ENCODE data around the gene DDX17. TPM values are rescaled to one million over a fixed set of nuclear protein-coding genes. Genes with fewer than 3 reads are reported as not detected.
A peak's percentile ranks its signal among the peaks of the same experiment; 100 is the strongest.
"Not testable (repeated sequence)": the region's sequence is repeated elsewhere in the genome, so short reads cannot be mapped to it uniquely, and the experiment has no call there.

DDX17 gene
- total RNA-seq, 6 donors from 2014 or later, result 428 to 2,078 (median 621) TPM

GRCh38 chr22:38477585-38477984 is 28.5 kb downstream of the DDX17 start:
- 79 to 83% methylated on average over 1 of the region's 1 CpG for WGBS, 2 donors

DNA sequence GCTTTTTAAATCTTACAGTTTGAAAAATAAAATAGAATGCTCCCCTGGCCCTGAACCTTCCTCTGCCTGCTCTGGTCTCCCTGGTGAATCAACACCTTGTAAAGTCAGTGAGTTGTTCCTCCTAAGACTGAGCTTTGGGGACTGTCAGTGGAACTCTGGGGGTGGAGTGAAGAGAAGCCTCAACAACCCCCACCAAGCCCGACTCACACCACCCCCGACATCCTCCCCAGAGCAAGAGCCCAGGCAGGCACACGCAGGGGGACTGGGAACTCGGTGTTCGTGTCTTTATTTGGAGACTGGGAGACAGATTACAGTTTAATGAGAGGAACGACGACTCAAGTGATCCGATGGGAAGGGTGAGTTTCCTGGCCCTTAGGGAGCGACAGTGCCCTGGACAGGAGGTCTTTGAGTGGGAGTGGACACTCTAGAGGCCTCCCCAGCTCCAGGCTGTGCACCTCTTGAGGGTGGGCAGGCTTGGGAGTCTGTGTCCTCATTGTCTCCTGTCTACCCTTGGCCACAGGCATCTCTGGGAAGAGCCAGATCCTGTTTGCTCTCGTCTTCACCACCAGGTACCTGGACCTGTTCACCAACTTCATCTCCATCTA is 32.0 kb downstream of the DDX17 start:
- ATAC-seq (ENCODE audit: low FRiP score in 2 of 2) (no peak), DNase-seq (peak in 1 of 2 donors; percentile 2)
- H3K27me3 ChIP-seq, result no peaks in the 10 kb centered on the region
- H3K4me1 ChIP-seq, result peaks cover 0 to under 1% (median 0%) of the 10 kb centered on the region in 4 donors
- no peak overlapping the region for H3K27ac ChIP-seq
- TF ChIP-seq POLR2AphosphoS5 (IDR thresholded peaks at IDR 0.05) (no peak), EP300 (IDR thresholded peaks at IDR 0.05) (no peak), POLR2A (IDR thresholded peaks at IDR 0.05) (no peak)
- TF ChIP-seq, protein P1, sequence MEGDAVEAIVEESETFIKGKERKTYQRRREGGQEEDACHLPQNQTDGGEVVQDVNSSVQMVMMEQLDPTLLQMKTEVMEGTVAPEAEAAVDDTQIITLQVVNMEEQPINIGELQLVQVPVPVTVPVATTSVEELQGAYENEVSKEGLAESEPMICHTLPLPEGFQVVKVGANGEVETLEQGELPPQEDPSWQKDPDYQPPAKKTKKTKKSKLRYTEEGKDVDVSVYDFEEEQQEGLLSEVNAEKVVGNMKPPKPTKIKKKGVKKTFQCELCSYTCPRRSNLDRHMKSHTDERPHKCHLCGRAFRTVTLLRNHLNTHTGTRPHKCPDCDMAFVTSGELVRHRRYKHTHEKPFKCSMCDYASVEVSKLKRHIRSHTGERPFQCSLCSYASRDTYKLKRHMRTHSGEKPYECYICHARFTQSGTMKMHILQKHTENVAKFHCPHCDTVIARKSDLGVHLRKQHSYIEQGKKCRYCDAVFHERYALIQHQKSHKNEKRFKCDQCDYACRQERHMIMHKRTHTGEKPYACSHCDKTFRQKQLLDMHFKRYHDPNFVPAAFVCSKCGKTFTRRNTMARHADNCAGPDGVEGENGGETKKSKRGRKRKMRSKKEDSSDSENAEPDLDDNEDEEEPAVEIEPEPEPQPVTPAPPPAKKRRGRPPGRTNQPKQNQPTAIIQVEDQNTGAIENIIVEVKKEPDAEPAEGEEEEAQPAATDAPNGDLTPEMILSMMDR (IDR thresholded peaks at IDR 0.05), result no peak
- WGBS, 2 donors, result 76 to 77% methylated on average over 10 of the region's 10 CpGs
- no peak overlapping the region for H3K4me3 ChIP-seq
- H3K9me3 ChIP-seq, result no peaks in the 10 kb centered on the region
- H3K36me3 ChIP-seq, result peaks cover 0 to 3% (median 0%) of the 10 kb centered on the region in 4 donors

More at GRCh38 chr22:38477585-38477984, 28.5 kb downstream of the DDX17 start:
- H3K27me3 ChIP-seq, result no peaks in the 10 kb centered on the region
- peaks cover 0 to 6% (median 0%) of the 10 kb centered on the region in 4 donors for H3K4me1 ChIP-seq
- H3K9me3 ChIP-seq, result no peaks in the 10 kb centered on the region
- no peak overlapping the region for H3K27ac ChIP-seq
- TF ChIP-seq POLR2AphosphoS5 (IDR thresholded peaks at IDR 0.05) (no peak), EP300 (IDR thresholded peaks at IDR 0.05) (no peak), POLR2A (IDR thresholded peaks at IDR 0.05) (no peak)
- TF ChIP-seq, protein P1 (IDR thresholded peaks at IDR 0.05), result no peak
- DNase-seq (no peak), ATAC-seq (ENCODE audit: low FRiP score in 2 of 2) (no peak)
- H3K36me3 ChIP-seq, result peaks cover 2 to 36% (median 13%) of the 10 kb centered on the region in 4 donors
- H3K4me3 ChIP-seq, result no peak overlapping the region

GRCh38 chr22:38471237-38471636 is 34.9 kb downstream of the DDX17 start:
- no peak overlapping the region for H3K4me3 ChIP-seq
- WGBS, 2 donors, result 90 to 93% methylated on average over 6 to 8 of the region's 11 CpGs
- ATAC-seq (ENCODE audit: low FRiP score in 2 of 2), result no peak
- no peaks in the 10 kb centered on the region for H3K36me3 ChIP-seq
- DNase-seq, result no peak
- no peak overlapping the region for H3K27ac ChIP-seq
- peaks cover 15 to 19% (median 16%) of the 10 kb centered on the region in 4 donors for H3K4me1 ChIP-seq
- TF ChIP-seq, protein P1 (IDR thresholded peaks at IDR 0.05), result no peak
- TF ChIP-seq POLR2A (IDR thresholded peaks at IDR 0.05), result no peak
- no peak for TF ChIP-seq POLR2AphosphoS5 (IDR thresholded peaks at IDR 0.05)
- no peak for TF ChIP-seq EP300 (IDR thresholded peaks at IDR 0.05)
- no peaks in the 10 kb centered on the region for H3K27me3 ChIP-seq
- no peaks in the 10 kb centered on the region for H3K9me3 ChIP-seq

DNA sequence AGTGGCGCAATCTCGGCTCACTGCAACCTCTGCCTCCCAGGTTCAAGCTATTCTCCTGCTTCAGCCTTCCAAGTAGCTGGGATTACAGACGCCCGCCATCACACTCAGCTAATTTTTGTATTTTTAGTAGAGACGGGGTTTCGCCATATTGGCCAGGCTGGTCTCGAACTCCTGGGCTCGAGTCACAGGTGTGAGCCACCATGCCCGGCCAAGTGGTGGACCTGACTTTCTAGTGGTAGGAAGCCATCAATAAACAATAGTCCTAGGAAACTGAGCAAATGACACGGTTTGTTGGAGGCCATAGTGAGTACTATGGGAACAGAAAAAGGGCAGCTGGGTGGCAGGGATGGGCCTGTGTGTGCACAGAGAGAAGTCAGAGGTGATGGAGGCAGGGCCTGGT is 35.9 kb downstream of the DDX17 start:
- H3K27me3 ChIP-seq; H3K27ac ChIP-seq; H3K9me3 ChIP-seq; H3K36me3 ChIP-seq; ATAC-seq (ENCODE audit: low FRiP score in 2 of 2); DNase-seq; H3K4me3 ChIP-seq: not testable (repeated sequence)
- 94 to 97% methylated on average over 9 to 10 of the region's 10 CpGs for WGBS, 2 donors
- H3K4me1 ChIP-seq, result peaks cover 15 to 19% (median 16%) of the 10 kb centered on the region in 4 donors

DNA sequence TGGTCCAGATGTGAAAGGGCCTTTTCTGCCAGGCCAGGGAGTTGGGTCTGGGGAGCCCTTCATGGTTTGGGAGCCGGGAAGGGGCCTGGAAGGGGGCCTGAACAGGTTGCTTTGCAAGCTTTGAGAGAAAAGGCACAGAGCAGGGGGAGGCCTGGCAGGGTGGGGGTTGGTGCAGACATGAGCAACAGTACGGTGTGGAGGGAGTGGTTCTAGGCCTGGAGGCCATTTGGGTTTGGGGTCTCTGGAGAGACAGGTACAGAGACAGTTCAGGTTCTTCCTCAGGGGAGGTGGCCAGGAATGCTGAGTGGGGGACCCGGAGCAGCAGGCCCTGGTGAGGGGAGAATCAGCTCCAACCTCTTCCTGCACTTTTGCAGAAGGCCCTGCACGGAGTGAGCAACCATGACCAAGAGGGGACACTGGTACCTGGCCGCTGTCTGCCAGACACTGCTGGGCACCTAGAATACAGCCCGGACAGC is 36.8 kb downstream of the DDX17 start:
- DNase-seq (no peak), ATAC-seq (ENCODE audit: low FRiP score in 2 of 2) (no peak)
- no peaks in the 10 kb centered on the region for H3K9me3 ChIP-seq
- no peak overlapping the region for H3K27ac ChIP-seq
- no peak overlapping the region for H3K4me3 ChIP-seq
- H3K4me1 ChIP-seq, result peaks cover 15 to 19% (median 16%) of the 10 kb centered on the region in 4 donors
- no peaks in the 10 kb centered on the region for H3K36me3 ChIP-seq
- TF ChIP-seq, protein P1 (IDR thresholded peaks at IDR 0.05), result no peak
- TF ChIP-seq POLR2A (IDR thresholded peaks at IDR 0.05) (no peak), POLR2AphosphoS5 (IDR thresholded peaks at IDR 0.05) (no peak), EP300 (IDR thresholded peaks at IDR 0.05) (no peak)
- no peaks in the 10 kb centered on the region for H3K27me3 ChIP-seq
- 95 to 97% methylated on average over 6 of the region's 6 CpGs for WGBS, 2 donors

All from upper lobe of left lung (tissue), 6 donors.